ENCODE data around the gene PBX1.
"Not testable (repeated sequence)": the region's sequence is repeated elsewhere in the genome, so short reads cannot be mapped to it uniquely, and the experiment has no call there.

PBX1 gene

DNA sequence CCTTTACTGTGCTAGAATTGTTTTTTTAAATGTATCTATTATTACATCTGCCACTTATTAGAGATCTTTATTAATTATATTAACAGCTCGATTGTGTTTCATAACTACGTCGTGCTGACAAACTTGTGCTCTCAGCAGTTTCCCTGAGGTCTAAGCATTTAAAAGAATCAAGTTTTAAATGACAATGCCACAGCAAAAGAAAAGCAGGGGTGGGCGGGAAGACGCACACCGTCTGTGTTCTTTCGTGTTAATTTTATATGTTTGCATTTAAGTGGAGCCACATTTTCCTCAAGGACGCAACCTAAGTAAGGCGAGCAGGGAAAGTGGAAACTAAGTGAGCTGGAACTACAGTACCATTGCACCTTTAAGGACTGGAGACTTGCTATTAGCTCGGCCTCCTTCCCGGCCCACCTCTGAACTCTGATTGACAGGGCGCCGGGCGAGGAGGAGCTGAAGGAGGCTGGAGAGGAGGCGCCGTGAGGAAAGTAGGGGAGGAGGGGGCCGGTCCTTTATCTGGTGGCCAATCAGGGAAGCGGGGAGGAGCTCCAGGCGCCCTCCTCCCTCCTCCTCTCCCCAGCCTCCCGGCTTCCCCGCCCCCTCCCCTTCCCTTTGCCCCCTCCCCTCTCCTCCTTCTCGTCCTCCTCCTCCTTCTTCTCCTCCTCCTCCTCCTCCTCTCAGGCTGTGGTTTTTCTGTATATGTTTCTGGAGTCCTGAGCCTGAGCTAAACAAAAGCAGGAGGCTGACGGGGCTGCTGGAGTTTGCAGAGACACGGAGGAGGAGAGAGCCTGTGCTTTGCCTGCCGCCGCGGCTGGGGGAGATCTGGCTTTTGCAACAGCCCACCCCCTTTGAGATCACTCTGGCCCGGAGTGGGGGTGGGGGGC, at the start of gene PBX1:
PBX1 (plus strand) TSS at position 724 of the 881 bp plus-strand sequence.
- DNase-seq (ENCODE audit: low read depth, low spot score): peak; percentile 98

GRCh38 chr1:164510435-164510834, 48.5 kb upstream of the PBX1 start:
- no peak for DNase-seq (ENCODE audit: low read depth, low spot score)

GRCh38 chr1:164511001-164511705, 47.8 kb upstream of the PBX1 start:
- DNase-seq (ENCODE audit: low read depth, low spot score): no peak

GRCh38 chr1:164515231-164515630, 43.8 kb upstream of the PBX1 start:
- no peak for DNase-seq (ENCODE audit: low read depth, low spot score)

GRCh38 chr1:164515711-164516331, 43.2 kb upstream of the PBX1 start:
- no peak for DNase-seq (ENCODE audit: low read depth, low spot score)

GRCh38 chr1:164516591-164516990, 42.4 kb upstream of the PBX1 start:
- DNase-seq (ENCODE audit: low read depth, low spot score): no peak

DNA sequence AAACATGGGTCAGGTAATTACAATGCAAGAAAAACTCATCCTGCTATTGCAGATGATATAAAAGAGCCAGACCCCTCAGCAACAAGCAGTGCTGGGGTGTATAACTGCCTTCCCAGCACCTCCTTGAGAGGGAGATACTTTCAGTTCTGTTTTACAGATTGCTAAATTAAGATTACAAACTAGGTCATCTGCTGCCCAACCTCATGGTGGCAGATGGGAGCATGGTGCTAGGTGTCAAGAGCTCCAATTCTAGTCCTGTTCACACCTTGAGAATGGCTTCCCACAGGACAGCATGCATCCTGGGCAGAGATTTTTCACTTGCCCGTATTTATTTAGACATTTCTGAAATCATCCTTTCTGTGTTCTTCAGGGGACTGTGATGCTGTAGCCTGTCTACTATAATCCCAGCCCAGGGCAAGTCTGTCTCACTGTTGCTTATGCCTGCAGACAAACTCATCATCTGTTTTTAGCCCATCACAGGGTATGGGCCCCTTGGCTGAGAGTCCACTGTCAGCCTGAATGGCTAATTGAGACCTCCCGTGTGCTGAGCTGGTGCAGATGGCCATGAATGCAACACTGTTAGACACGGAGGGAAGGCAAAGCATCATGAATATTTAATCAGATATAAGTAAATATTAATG, 40.2 kb upstream of the PBX1 start:
- DNase-seq (ENCODE audit: low read depth, low spot score): no peak

DNA sequence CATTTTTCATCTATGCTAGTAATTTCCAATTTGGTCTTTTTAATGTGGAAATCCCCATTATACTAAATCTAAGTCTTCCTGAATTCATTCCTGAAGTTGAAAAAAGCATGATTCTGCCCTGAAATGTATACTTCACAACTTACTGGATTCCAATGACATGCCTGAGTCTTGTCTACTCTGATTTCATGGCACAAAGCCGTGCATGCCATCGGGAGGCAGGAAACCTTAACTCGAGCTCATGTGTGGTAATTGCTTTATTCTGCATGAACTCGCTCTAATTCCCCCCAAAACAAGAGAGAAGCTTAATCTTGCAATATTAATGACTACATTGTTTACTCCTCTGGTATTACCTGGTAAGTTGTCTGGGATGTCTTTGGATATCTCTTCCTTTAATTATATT, 39.6 kb upstream of the PBX1 start:
- no peak for DNase-seq (ENCODE audit: low read depth, low spot score)

DNA sequence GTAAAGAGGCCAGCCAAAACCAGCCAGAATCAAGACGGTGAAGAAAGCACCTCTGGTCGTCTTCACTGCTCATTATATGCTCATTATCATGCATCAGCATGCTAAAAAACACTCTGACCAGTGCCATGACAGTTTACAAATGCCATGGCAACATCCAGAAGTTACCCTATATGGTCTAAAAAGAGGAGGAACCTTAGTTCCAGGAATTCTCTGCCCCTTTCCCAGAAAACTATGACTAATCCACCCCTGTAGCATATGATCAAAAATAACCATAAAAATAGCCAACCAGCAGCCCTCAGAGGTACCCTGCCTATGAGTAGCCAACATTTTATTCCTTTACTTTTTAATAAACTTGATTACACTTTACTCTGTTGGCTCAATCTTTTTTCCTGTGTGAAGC, 34.2 kb upstream of the PBX1 start:
- DNase-seq (ENCODE audit: low read depth, low spot score): no peak

- no peak for DNase-seq (ENCODE audit: low read depth, low spot score)
Observed at GRCh38 chr1:164534863-164535610, 23.9 kb upstream of the PBX1 start.

GRCh38 chr1:164552463-164552988, 6.5 kb upstream of the PBX1 start:
- not testable (repeated sequence) for DNase-seq (ENCODE audit: low read depth, low spot score)

- no peak for DNase-seq (ENCODE audit: low read depth, low spot score)
Observed at GRCh38 chr1:164557270-164557669, 1.7 kb upstream of the PBX1 start.

DNA sequence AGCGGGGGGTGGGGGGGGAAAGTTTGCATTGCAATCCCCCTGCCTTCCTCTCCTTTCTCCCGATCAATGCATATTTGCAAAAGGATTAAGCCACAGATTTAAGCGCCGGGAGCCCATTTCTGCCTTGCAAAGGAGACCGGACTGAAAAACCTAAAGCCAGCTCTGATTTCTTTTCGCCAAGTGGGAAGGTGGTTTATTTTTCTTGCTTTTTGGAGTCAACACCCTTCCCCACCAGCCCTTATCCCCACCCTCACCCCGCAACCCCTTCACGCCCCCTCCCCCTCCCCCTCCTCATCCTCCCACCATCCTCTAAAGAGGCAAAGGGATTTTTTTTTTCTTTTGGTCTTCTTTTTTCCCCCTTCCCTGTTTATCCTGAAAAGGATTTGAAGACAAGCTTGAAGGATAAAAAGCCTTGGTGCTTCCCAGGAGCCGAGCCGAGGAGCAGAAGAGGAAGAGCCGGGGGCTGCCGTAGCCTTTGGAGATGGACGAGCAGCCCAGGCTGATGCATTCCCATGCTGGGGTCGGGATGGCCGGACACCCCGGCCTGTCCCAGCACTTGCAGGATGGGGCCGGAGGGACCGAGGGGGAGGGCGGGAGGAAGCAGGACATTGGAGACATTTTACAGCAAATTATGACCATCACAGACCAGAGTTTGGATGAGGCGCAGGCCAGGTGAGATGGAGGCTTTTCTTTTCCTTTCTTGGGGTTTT, 513 bp downstream of the PBX1 start:
- no peak for DNase-seq (ENCODE audit: low read depth, low spot score)

DNA sequence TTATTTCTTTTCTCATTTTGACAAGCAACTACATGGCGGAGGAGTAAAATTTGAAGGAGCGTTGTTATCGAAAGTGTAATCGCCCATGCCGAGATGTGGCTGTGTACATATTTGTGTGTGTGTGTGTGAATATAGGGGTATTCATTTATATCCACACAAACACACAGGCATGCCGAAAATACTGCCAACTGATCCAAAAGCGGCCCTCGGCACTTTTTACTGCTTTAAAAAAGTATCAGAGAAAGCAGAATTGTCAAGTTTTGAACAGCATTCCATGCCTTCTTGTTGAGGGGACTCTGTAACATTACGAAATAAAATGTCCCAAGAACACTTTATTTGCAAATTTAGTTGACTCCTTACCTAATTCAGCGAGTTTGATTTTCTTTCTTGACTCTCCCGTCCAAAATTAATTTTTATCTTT, 1.1 kb downstream of the PBX1 start:
- DNase-seq (ENCODE audit: low read depth, low spot score): no peak

DNA sequence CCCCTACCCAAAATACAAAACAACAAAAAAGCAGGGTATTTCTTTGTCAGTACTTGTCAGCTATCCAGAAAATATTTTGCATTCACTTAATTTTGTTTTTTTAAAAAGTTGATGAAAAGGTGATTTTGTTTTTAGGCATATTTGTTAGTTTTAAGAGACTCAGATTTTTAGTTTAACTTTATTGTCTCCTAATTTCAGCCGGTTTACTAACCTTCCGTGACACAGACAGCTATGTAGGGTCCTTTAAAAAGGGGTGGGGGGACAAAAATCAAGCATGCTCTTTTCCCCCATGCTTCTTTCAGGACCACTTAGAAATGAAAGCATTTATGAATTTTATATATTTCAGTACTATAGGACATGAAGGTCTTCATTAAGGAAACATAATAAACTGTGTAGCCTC, 1.6 kb downstream of the PBX1 start:
- DNase-seq (ENCODE audit: low read depth, low spot score): no peak

DNA sequence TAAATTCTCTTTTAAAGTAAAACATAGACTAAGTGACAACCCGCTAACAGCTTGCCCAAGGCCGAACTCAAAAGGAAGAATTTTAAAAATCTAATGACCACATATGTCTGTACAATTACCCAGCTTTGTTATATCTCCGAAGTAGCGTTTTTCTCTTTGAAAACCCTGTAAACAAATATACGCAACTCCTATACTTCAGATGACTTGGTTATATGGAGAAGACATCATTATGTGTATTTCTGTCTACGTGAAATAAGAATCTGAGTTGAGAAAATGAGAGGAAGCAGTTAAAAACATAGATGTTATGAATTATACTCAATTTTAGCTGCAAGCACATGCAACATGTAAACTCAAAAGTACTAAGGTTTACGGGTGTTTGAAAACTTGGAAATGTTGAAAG, 2.0 kb downstream of the PBX1 start:
- DNase-seq (ENCODE audit: low read depth, low spot score): no peak

GRCh38 chr1:164561472-164561871, 2.5 kb downstream of the PBX1 start:
- DNase-seq (ENCODE audit: low read depth, low spot score): no peak

GRCh38 chr1:164562061-164562460, 3.1 kb downstream of the PBX1 start:
- no peak for DNase-seq (ENCODE audit: low read depth, low spot score)

GRCh38 chr1:164562511-164562910, 3.5 kb downstream of the PBX1 start:
- no peak for DNase-seq (ENCODE audit: low read depth, low spot score)

GRCh38 chr1:164562947-164563520, 4.0 kb downstream of the PBX1 start:
- no peak for DNase-seq (ENCODE audit: low read depth, low spot score)
